ENCODE measurements around the gene CRYBG1.

DNA sequence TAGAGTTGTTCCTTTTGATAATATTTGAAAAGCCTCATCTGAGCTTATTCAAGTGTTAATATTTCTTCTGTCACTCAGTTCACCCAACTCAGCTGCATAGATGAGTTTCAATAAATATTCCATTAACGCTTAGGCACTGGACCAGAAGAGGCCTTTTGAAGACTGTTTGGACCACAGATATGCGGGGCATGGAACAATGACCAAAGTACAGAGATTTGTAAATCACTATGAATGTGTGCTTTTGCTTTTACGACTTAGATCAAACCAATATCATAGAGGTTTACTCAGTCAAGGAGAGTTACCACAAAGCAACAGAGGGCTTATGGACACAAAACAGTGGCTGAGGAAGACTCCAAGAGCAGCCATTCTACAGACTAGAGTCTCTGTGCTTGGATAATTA is 168.9 kb downstream of the CRYBG1 start:
- TF ChIP-seq EP300 (IDR thresholded peaks at IDR 0.05; ENCODE audit: low read depth in 2 of 2, low read length in 2 of 2) (no peak), EP300 (CRISPR knock-in tag; IDR thresholded peaks at IDR 0.05; ENCODE audit: borderline replicate concordance) (no peak), POLR2AphosphoS5 (IDR thresholded peaks at IDR 0.05; ENCODE audit: low read depth, low read length) (no peak), PHF8 (CRISPR knock-in tag; IDR thresholded peaks at IDR 0.05) (no peak)
- TF ChIP-seq, protein P1, sequence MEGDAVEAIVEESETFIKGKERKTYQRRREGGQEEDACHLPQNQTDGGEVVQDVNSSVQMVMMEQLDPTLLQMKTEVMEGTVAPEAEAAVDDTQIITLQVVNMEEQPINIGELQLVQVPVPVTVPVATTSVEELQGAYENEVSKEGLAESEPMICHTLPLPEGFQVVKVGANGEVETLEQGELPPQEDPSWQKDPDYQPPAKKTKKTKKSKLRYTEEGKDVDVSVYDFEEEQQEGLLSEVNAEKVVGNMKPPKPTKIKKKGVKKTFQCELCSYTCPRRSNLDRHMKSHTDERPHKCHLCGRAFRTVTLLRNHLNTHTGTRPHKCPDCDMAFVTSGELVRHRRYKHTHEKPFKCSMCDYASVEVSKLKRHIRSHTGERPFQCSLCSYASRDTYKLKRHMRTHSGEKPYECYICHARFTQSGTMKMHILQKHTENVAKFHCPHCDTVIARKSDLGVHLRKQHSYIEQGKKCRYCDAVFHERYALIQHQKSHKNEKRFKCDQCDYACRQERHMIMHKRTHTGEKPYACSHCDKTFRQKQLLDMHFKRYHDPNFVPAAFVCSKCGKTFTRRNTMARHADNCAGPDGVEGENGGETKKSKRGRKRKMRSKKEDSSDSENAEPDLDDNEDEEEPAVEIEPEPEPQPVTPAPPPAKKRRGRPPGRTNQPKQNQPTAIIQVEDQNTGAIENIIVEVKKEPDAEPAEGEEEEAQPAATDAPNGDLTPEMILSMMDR (CRISPR knock-in tag; IDR thresholded peaks at IDR 0.05), result no peak
